ENCODE results near the gene TPBGL. TPM values are rescaled to one million over a fixed set of nuclear protein-coding genes. Genes with fewer than 3 reads are reported as not detected.

Gene TPBGL
- total and polyA plus RNA-seq, 2 experiments from 2014 or later: 0.08 to 0.21 TPM

GRCh38 chr11:75287579-75287978 is 47.0 kb downstream of the TPBGL start:
- no peaks in the 10 kb centered on the region for H3K36me3 ChIP-seq (ENCODE audit: insufficient read depth)
- Mint-ChIP-seq H3K27me3 (ENCODE audit: insufficient read depth, low read depth, poor library complexity) (peaks cover 7% of the 10 kb centered on the region), H3K27ac (no peak overlapping the region), H3K4me1 (peaks cover 27% of the 10 kb centered on the region), H3K9me3 (no peaks in the 10 kb centered on the region; the same call in 2 of the 3 replicates), H3K4me3 (no peak overlapping the region), H3K36me3 (ENCODE audit: low read depth) (peaks cover 56% of the 10 kb centered on the region)
- H3F3A ChIP-seq (replicated peaks; ENCODE audit: low read depth): no peaks in the 10 kb centered on the region
- no peak for TF ChIP-seq REST (IDR thresholded peaks at IDR 0.05; ENCODE audit: unreplicated experiment)
- TF ChIP-seq ZNF114 (CRISPR knock-in tag; IDR thresholded peaks at IDR 0.05): no peak
- no peak for TF ChIP-seq POLR2AphosphoS5 (IDR thresholded peaks at IDR 0.05; ENCODE audit: low read depth)
- TF ChIP-seq CTCF (conservative IDR thresholded peaks at IDR 0.05; ENCODE audit: low read depth in 2 of 2): no peak
- TF ChIP-seq ZNF462 (CRISPR knock-in tag; IDR thresholded peaks at IDR 0.05): no peak
- TF ChIP-seq EZH2phosphoT487 (IDR thresholded peaks at IDR 0.05; ENCODE audit: unreplicated experiment): no peak
- no peak for TF ChIP-seq ZNF331 (CRISPR knock-in tag; IDR thresholded peaks at IDR 0.05; ENCODE audit: low read depth)
- no peak for TF ChIP-seq STAT1 (IDR thresholded peaks at IDR 0.05; ENCODE audit: unreplicated experiment)
- TF ChIP-seq NANOG (IDR thresholded peaks at IDR 0.05; ENCODE audit: borderline replicate concordance): no peak
- no peak for TF ChIP-seq EZH2 (IDR thresholded peaks at IDR 0.05; ENCODE audit: low read depth, unreplicated experiment)
- no peak overlapping the region for H3K4me2 ChIP-seq
- H4K20me1 ChIP-seq (replicated peaks; ENCODE audit: insufficient read depth): no peaks in the 10 kb centered on the region
- H3K9me2 ChIP-seq (ENCODE audit: insufficient read depth): no peaks in the 10 kb centered on the region
- H3K4me1 ChIP-seq (ENCODE audit: insufficient read depth): no peaks in the 10 kb centered on the region
- no peak overlapping the region for H2AFZ ChIP-seq
- no peak overlapping the region for H3K27ac ChIP-seq (ENCODE audit: low read depth)
- no peaks in the 10 kb centered on the region for H3K27me3 ChIP-seq (ENCODE audit: insufficient read depth)
- no peak for ATAC-seq
- no peak overlapping the region for H3K4me3 ChIP-seq
- H3K79me2 ChIP-seq (replicated peaks; ENCODE audit: insufficient read depth): no peaks in the 10 kb centered on the region
- DNase-seq (ENCODE audit: low spot score): no peak
